GM23338 (cell line): Measurements from ENCODE around the gene CDC42BPB. TPM values are rescaled to one million over a fixed set of nuclear protein-coding genes. Genes with fewer than 3 reads are reported as not detected.

Experiments used
- ATAC-seq: fragments of 200-7000 bp; cut with Tn5 transposase; 3 replicates; pipeline ENCODE4 v1.9.1; 2020
- DNase-seq: peaks from one replicate; pipeline ENCODE4 v3.0.0-alpha.2; 2015; ENCODE audit warnings: low spot score
- H2AFZ ChIP-seq: fragments of 200-600 bp; sonication (generic); 2 replicates; pipeline ENCODE4 v1.8.0; 2016; ENCODE audit warnings: antibody characterized with exemption, mild to moderate bottlenecking, moderate library complexity
- H3F3A ChIP-seq: fragments of 200-600 bp; sonication (generic); replicated peaks from 2 replicates; pipeline ENCODE4 v1.8.0; 2017; ENCODE audit warnings: antibody characterized with exemption, mixed run types, low read depth
- H3K27ac ChIP-seq: fragments of 200-600 bp; sonication (generic); 2 replicates; pipeline ENCODE4 v1.6.1; 2016; ENCODE audit warnings: low read depth
- H3K27me3 ChIP-seq: fragments of 200-600 bp; sonication (generic); 2 replicates; pipeline ENCODE4 v1.8.0; 2016; ENCODE audit warnings: mild to moderate bottlenecking, mixed run types, moderate library complexity; ENCODE audit not compliant: insufficient read depth
- H3K36me3 ChIP-seq: fragments of 200-600 bp; sonication (generic); 2 replicates; pipeline ENCODE4 v1.8.0; 2016; ENCODE audit warnings: mild to moderate bottlenecking; ENCODE audit not compliant: insufficient read depth
- H3K4me1 ChIP-seq: fragments of 200-600 bp; sonication (generic); 2 replicates; pipeline ENCODE4 v1.8.0; 2016; ENCODE audit warnings: mild to moderate bottlenecking, moderate library complexity; ENCODE audit not compliant: insufficient read depth
- H3K4me2 ChIP-seq: fragments of 200-600 bp; sonication (generic); 2 replicates; pipeline ENCODE4 v1.7.1; 2017; ENCODE audit warnings: mixed run types
- H3K4me3 ChIP-seq: fragments of 200-600 bp; sonication (generic); 2 replicates; pipeline ENCODE4 v1.6.1; 2016; ENCODE audit warnings: mixed run types
- H3K79me2 ChIP-seq: fragments of 200-600 bp; sonication (generic); replicated peaks from 2 replicates; pipeline ENCODE4 v1.8.0; 2017; ENCODE audit warnings: mild to moderate bottlenecking; ENCODE audit not compliant: insufficient read depth
- H3K9me2 ChIP-seq: fragments of 200-600 bp; sonication (generic); 2 replicates; pipeline ENCODE4 v1.8.0; 2017; ENCODE audit not compliant: insufficient read depth
- H4K20me1 ChIP-seq: fragments of 200-600 bp; sonication (generic); replicated peaks from 2 replicates; pipeline ENCODE4 v1.8.0; 2017; ENCODE audit warnings: mild to moderate bottlenecking; ENCODE audit not compliant: insufficient read depth
- H3K27ac Mint-ChIP-seq: 2 replicates; pipeline ENCODE4 v1.8.0; 2020; ENCODE audit warnings: inconsistent platforms, mild to moderate bottlenecking, moderate library complexity, mixed read lengths
- H3K27me3 Mint-ChIP-seq: 3 replicates; pipeline ENCODE4 v1.8.0; 2022; ENCODE audit warnings: low read depth, mild to moderate bottlenecking, moderate library complexity, mixed read lengths, inconsistent platforms; ENCODE audit not compliant: insufficient read depth, poor library complexity
- H3K36me3 Mint-ChIP-seq: 3 replicates; pipeline ENCODE4 v1.8.0; 2021; ENCODE audit warnings: low read depth, mild to moderate bottlenecking, inconsistent platforms, moderate library complexity, mixed read lengths
- H3K4me1 Mint-ChIP-seq: 3 replicates; pipeline ENCODE4 v1.8.0; 2020; ENCODE audit warnings: mild to moderate bottlenecking, inconsistent platforms, mixed read lengths
- H3K4me3 Mint-ChIP-seq: 3 replicates; pipeline ENCODE4 v1.8.0; 2021; ENCODE audit warnings: moderate library complexity, mild to moderate bottlenecking, inconsistent platforms, mixed read lengths
- H3K9me3 Mint-ChIP-seq: 3 replicates; pipeline ENCODE4 v1.8.0; 2020; ENCODE audit warnings: moderate library complexity, mild to moderate bottlenecking, inconsistent platforms, mixed read lengths
- CREB1 ChIP-seq: fragments of 250-450 bp; sonication (Bioruptor Pico); IDR thresholded peaks from 2 replicates; pipeline ENCODE4 v1.5.0; 2020; ENCODE audit warnings: low read depth, mild to moderate bottlenecking, moderate library complexity
- CTCF ChIP-seq, 2 experiments: fragments of 200-600 bp in 1 of 2; sonication (generic) in 1 of 2; conservative IDR thresholded peaks; 2 replicates each; pipeline versions ENCODE4 v1.5.1 to v1.6.1; 2016 to 2017; ENCODE audit warnings: antibody characterized with exemption in 2 of 2, low read depth in 2 of 2, mild to moderate bottlenecking in 2 of 2, moderate library complexity in 1 of 2
- EZH2phosphoT487 ChIP-seq: fragments of 200-600 bp; sonication (generic); IDR thresholded peaks from one replicate; pipeline ENCODE4 v1.8.1; 2018; ENCODE audit warnings: antibody characterized with exemption; ENCODE audit not compliant: unreplicated experiment
- JUNB ChIP-seq: IDR thresholded peaks from one replicate; pipeline ENCODE4 v1.6.1; 2016; ENCODE audit warnings: antibody characterized with exemption; ENCODE audit not compliant: unreplicated experiment
- NANOG ChIP-seq: IDR thresholded peaks from 2 replicates; pipeline ENCODE4 v1.6.1; 2016; ENCODE audit warnings: antibody characterized with exemption, borderline replicate concordance
- POLR2AphosphoS5 ChIP-seq: IDR thresholded peaks from 2 replicates; pipeline ENCODE4 v1.6.1; 2016; ENCODE audit warnings: antibody characterized with exemption, low read depth
- STAT1 ChIP-seq: IDR thresholded peaks from one replicate; pipeline ENCODE4 v1.6.1; 2016; ENCODE audit warnings: antibody characterized with exemption; ENCODE audit not compliant: unreplicated experiment
- ZNF114 ChIP-seq: fragments of 250-450 bp; sonication (Bioruptor Pico); IDR thresholded peaks from 2 replicates; pipeline ENCODE4 v1.5.0; 2020; ENCODE audit warnings: mild to moderate bottlenecking, moderate library complexity
- ZNF462 ChIP-seq: fragments of 250-450 bp; sonication (Bioruptor Pico); IDR thresholded peaks from 2 replicates; pipeline ENCODE4 v1.5.0; 2020; ENCODE audit warnings: mild to moderate bottlenecking, moderate library complexity
- polyA plus RNA-seq: library from polyadenylated mRNA; unstranded; fragments of >200 nt; fragmentation: Nextera tagmentation; extraction: Ambion mirVana; gene quantifications from 2 replicates; pipeline ENCODE4 v1.2.1, GENCODE V29; 2016
- total RNA-seq: library from RNA; depleted of rRNA; stranded (reverse); fragments of >200 nt; shearing (Covaris generic); gene quantifications from 2 replicates; pipeline ENCODE4 v1.2.3, GENCODE V29; 2014

Gene CDC42BPB
- total and polyA plus RNA-seq, 2 experiments from 2014 or later, result 12.3 to 127 TPM

- Histone ChIP-seq H3K4me3 (no peak overlapping the region), H3K36me3 (no peaks in the 10 kb centered on the region), H3K4me1 (no peaks in the 10 kb centered on the region), H3K4me2 (no peak overlapping the region), H3K79me2 (no peaks in the 10 kb centered on the region), H3F3A (0 out of 2 replicates have a peak, but pooled peaks cover 4% of the 10 kb centered on the region), H3K27me3 (no peaks in the 10 kb centered on the region), H4K20me1 (no peaks in the 10 kb centered on the region), H2AFZ (no peak overlapping the region), H3K9me2 (no peaks in the 10 kb centered on the region), H3K27ac (no peak overlapping the region)
- DNase-seq, result no peak
- no peak for ATAC-seq
- peaks cover 7% of the 10 kb centered on the region for H3K36me3 Mint-ChIP-seq
- H3K4me3 Mint-ChIP-seq, result no peak overlapping the region
- no peak overlapping the region for H3K27ac Mint-ChIP-seq
- H3K4me1 Mint-ChIP-seq, result peaks cover 4% of the 10 kb centered on the region; the same call in 2 of the 3 replicates
- peaks cover 4% of the 10 kb centered on the region for H3K27me3 Mint-ChIP-seq
- H3K9me3 Mint-ChIP-seq, result 0 out of 3 replicates have a peak, but pooled peaks cover 2% of the 10 kb centered on the region
- TF ChIP-seq ZNF114 (CRISPR knock-in tag) (no peak), POLR2AphosphoS5 (no peak), STAT1 (no peak), JUNB (no peak), CTCF (conservative IDR thresholded peaks at IDR 0.05; ENCODE audit: low read depth in 2 of 2) (no peak), NANOG (no peak), EZH2phosphoT487 (no peak), CREB1 (CRISPR knock-in tag) (no peak)
These were observed 157.8 kb downstream of the CDC42BPB start for GRCh38 chr14:102899516-102899900.

GRCh38 chr14:102898776-102899515 lies 158.4 kb downstream of the CDC42BPB start:
- Mint-ChIP-seq H3K9me3 (0 out of 3 replicates have a peak, but pooled peaks cover 2% of the 10 kb centered on the region), H3K27ac (no peak overlapping the region), H3K4me1 (peaks cover 4% of the 10 kb centered on the region; the same call in 2 of the 3 replicates), H3K36me3 (peaks cover 7% of the 10 kb centered on the region), H3K27me3 (peaks cover 4% of the 10 kb centered on the region), H3K4me3 (no peak overlapping the region)
- DNase-seq (no peak), ATAC-seq (peak; percentile 74)
- Histone ChIP-seq H3K27ac (no peak overlapping the region), H3K4me2 (no peak overlapping the region), H3F3A (0 out of 2 replicates have a peak, but pooled peaks cover 4% of the 10 kb centered on the region), H3K36me3 (no peaks in the 10 kb centered on the region), H4K20me1 (no peaks in the 10 kb centered on the region), H3K27me3 (no peaks in the 10 kb centered on the region), H3K4me3 (no peak overlapping the region), H3K9me2 (no peaks in the 10 kb centered on the region), H2AFZ (no peak overlapping the region), H3K79me2 (no peaks in the 10 kb centered on the region), H3K4me1 (no peaks in the 10 kb centered on the region)
- TF ChIP-seq EZH2phosphoT487 (no peak), ZNF114 (CRISPR knock-in tag) (no peak), POLR2AphosphoS5 (no peak), ZNF462 (no peak)
